ENCODE results near the gene ADAMTS15. TPM values are rescaled to one million over a fixed set of nuclear protein-coding genes. Genes with fewer than 3 reads are reported as not detected.
A peak's percentile ranks its signal among the peaks of the same experiment; 100 is the strongest.

ADAMTS15 gene
- total RNA-seq, 4 donors from 2014 or later: 26.3 to 49.6 (median 34.5) TPM

GRCh38 chr11:130477586-130478203 is 29.2 kb downstream of the ADAMTS15 start:
- DNase-seq (ENCODE audit: low spot score) (no peak), ATAC-seq (ENCODE audit: low FRiP score) (peak; percentile 3)
- no peak for TF ChIP-seq CTCF (IDR thresholded peaks at IDR 0.05)

GRCh38 chr11:130478204-130478701 is 29.8 kb downstream of the ADAMTS15 start:
- ATAC-seq (ENCODE audit: low FRiP score) (peak; percentile 87), DNase-seq (ENCODE audit: low spot score) (peak; percentile 65)
- no peak for TF ChIP-seq CTCF (IDR thresholded peaks at IDR 0.05)

- TF ChIP-seq CTCF (IDR thresholded peaks at IDR 0.05): no peak
- no peak for DNase-seq (ENCODE audit: low spot score)
- ATAC-seq (ENCODE audit: low FRiP score): no peak
These were observed 30.4 kb downstream of the ADAMTS15 start for GRCh38 chr11:130478881-130479280.

GRCh38 chr11:130480186-130480585 is 31.7 kb downstream of the ADAMTS15 start:
- DNase-seq (ENCODE audit: low spot score) (no peak), ATAC-seq (ENCODE audit: low FRiP score) (no peak)
- TF ChIP-seq CTCF (IDR thresholded peaks at IDR 0.05): no peak

- ATAC-seq (ENCODE audit: low FRiP score) (no peak), DNase-seq (ENCODE audit: low spot score) (no peak)
- no peak for TF ChIP-seq CTCF (IDR thresholded peaks at IDR 0.05)
These were observed 32.3 kb downstream of the ADAMTS15 start for GRCh38 chr11:130480711-130481140.

- DNase-seq (ENCODE audit: low spot score) (no peak), ATAC-seq (ENCODE audit: low FRiP score) (no peak)
- TF ChIP-seq CTCF (IDR thresholded peaks at IDR 0.05): no peak
These were observed 34.7 kb downstream of the ADAMTS15 start for GRCh38 chr11:130483124-130483523.

- ATAC-seq (ENCODE audit: low FRiP score): no peak
- DNase-seq (ENCODE audit: low spot score): no peak
- TF ChIP-seq CTCF (IDR thresholded peaks at IDR 0.05): no peak
These were observed 37.5 kb downstream of the ADAMTS15 start for GRCh38 chr11:130485983-130486382.

Data from omental fat pad (tissue), 4 donors.